PC-9 (cell line): ENCODE data around the gene TRABD2A.

Experiments used
- CTCF ChIP-seq: fragments of 200-600 bp; sonication (generic); conservative IDR thresholded peaks from 2 replicates; pipeline ENCODE4 v1.6.1; 2017; ENCODE audit warnings: mixed run types, antibody characterized with exemption, mild to moderate bottlenecking, moderate library complexity
- EZH2 ChIP-seq: fragments of 200-600 bp; sonication (generic); IDR thresholded peaks from 2 replicates; pipeline ENCODE4 v1.8.0; 2017; ENCODE audit warnings: antibody characterized with exemption, low read depth

GRCh38 chr2:84900971-84901370 is 20.1 kb upstream of the TRABD2A start:
- TF ChIP-seq CTCF: no peak
- TF ChIP-seq EZH2: no peak
